ENCODE results near the gene TRMT2A.
A peak's percentile ranks its signal among the peaks of the same experiment; 100 is the strongest.
"Not testable (repeated sequence)": the region's sequence is repeated elsewhere in the genome, so short reads cannot be mapped to it uniquely, and the experiment has no call there.

The TRMT2A gene

DNA sequence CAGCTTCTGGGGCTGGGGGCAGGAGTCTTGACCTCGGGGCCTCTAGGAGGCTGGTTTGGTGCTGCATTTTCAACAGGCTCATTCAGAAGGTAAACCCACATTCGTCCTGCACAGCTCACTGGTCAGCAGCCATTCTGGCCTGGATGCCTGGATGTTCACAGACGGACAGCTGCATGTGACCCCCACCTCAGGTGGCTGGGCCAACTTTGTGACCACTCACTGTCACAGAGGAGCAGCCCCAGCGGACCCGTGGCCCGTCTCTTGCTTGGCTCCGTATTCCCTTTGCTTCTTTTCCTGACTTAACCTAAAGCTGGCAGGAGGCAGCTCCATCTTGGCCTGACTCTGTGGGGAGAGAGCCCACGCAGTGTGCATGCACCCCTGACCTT is 28.8 kb downstream of the TRMT2A start:
- DNase-seq (ENCODE audit: low read depth in 4 of 4, low spot score in 1 of 4): no peak

DNA sequence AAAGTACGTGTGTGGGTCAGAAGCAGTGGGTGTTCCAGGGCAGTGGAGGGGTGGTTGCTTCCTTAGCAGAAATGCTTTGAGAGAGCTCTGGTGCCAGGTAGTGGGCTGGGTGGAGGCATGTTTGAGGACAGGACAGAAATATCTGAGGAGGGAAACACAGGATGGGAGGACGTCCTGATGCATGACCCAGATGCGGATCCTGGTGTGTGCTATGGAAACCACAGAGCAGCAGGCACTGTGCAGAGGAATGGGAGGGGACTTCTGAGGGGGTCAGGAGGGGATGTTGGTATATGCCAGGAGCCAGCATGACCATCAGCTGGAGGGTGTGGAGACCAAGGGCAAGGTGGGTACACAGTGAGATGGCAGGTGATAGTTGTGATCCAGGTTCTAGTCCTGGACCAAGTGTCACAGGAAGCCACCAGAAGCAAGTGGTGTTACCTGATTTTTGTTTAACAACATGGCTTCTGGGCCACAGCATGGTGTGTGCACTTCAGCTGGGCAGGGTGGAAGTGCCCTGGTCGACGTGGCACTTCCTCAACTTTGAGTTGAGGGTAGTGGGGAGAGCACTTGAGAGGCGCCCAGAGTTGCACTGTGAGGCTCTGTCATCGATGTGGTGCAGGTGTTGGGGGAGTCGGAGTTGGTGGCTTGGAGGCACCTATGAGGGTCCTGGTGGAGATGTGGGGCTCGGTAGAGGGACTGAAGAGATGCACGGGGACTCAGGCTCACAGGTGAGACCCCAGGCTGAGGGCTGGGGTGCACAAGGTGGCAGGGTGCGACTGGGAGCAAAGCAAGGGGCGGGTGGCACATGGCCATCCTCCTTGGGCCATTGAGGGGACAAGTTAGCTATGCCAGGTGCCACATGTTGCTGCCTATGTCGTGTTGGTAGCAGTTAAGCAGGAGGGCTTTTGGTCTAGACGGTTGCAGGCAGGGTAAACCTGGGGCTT is 29.4 kb downstream of the TRMT2A start:
- no peak for DNase-seq (ENCODE audit: low read depth in 4 of 4, low spot score in 1 of 4)

GRCh38 chr22:20086763-20087162 is 30.3 kb downstream of the TRMT2A start:
- DNase-seq (ENCODE audit: low read depth in 4 of 4, low spot score in 1 of 4): no peak

GRCh38 chr22:20086101-20086599 is 30.9 kb downstream of the TRMT2A start:
- DNase-seq (ENCODE audit: low read depth in 4 of 4, low spot score in 1 of 4): no peak

DNA sequence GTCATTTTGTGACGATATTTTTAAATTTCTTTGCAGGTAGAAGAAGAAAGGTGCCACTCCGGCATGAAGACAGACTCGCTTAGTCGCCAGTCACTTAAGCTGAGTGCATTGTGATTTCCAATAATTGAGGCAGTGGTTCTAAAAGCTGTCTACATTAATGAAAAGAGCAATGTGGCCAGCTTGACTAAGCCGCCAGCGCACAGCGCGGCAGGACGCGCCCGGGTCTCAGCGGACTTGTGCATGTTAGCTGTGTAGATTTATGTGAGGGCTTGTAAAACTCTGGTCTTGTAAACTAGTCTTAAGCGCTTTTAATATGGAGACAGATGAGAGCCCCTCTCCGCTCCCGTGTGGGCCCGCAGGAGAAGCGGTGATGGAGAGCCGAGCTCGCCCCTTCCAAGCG is 31.4 kb downstream of the TRMT2A start:
- DNase-seq (ENCODE audit: low read depth in 4 of 4, low spot score in 1 of 4): no peak

GRCh38 chr22:20084547-20085413 is 32.2 kb downstream of the TRMT2A start:
- no peak for DNase-seq (ENCODE audit: low read depth in 4 of 4, low spot score in 1 of 4)

DNA sequence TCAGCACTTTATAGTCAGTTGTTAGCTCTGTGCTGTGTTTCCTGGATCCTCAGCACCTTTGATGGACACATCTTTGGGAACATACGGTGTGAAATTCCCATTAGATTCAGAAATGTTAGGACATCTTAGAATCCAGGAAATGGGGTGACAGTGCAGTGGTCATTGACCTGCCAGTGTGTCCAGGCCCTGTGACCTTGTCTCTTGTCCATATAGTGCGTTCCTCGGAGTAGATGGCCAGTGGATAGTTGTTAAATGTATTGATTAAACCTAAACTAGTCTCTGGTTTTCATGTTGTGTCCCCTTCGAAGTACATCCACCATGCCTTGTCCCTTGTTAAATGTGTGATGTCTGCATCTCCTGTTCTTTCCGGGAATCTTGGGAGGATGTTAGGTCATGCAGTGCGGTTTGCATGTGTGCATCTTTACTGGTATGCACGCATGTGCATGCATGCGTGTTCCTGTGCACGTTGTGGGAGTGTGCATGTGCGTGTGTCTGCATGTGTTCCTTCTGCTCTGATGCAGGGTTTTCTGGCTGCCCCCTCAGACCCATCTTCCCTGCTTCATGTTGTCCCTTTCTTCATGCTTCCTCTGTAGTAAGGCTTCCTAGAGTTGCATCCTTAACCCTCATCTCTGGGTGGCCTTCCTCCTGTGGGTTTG is 33.0 kb downstream of the TRMT2A start:
- DNase-seq (ENCODE audit: low read depth in 4 of 4, low spot score in 1 of 4): no peak

- DNase-seq (ENCODE audit: low read depth in 4 of 4, low spot score in 1 of 4): no peak
Measured at GRCh38 chr22:20083157-20083890, 33.7 kb downstream of the TRMT2A start.

- no peak for DNase-seq (ENCODE audit: low read depth in 4 of 4, low spot score in 1 of 4)
Measured at GRCh38 chr22:20080776-20081654, 36.0 kb downstream of the TRMT2A start.

- peak; percentile 39 to 73 (median 53) for DNase-seq (ENCODE audit: low read depth in 4 of 4, low spot score in 1 of 4)
Measured at GRCh38 chr22:20080445-20080775, 36.6 kb downstream of the TRMT2A start.

DNA sequence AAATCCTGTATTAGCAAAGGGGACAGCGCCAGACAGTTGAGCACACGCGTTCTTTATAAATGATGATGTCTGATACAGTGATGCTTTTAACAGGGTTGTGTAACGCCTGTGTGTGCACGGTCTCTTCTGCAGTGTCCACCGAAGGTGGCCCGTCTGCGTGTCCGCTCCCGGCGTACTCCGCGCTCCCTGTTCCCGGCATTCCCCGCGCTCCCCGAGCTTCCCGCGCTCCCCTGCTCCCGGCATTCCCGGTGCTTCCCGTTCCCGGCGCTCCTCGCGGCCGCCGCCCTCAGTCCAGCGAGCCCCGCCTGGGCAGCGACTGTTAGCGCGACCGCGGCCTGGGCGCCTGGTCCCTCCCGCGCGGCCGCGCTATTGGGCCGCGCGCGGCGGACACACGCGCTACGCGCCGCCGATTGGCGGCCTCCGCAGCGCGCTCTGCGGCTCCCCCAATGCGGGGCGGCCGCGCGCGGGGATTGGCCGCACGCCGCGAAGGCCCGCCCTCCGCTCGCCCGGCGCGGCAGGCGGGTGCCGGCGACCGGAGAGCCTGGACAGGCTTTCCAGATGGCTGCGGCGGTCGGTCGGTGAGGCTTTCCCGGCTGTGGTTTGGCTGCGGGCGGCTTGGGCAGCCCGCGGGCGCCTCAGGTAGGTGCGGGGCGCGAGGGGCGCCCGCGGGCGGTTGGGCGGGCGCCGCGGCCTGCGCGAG is 37.1 kb downstream of the TRMT2A start, which contains the start of gene DGCR8:
DGCR8 (plus strand) TSS at position 497 of the 700 bp plus-strand sequence. CDS start 5,723 bp downstream, outside the sequence.
- peak; percentile 20 to 54 (median 46) for DNase-seq (ENCODE audit: low read depth in 4 of 4, low spot score in 1 of 4)

- no peak for DNase-seq (ENCODE audit: low read depth in 4 of 4, low spot score in 1 of 4)
Measured at GRCh38 chr22:20076627-20077172, 40.3 kb downstream of the TRMT2A start.

DNA sequence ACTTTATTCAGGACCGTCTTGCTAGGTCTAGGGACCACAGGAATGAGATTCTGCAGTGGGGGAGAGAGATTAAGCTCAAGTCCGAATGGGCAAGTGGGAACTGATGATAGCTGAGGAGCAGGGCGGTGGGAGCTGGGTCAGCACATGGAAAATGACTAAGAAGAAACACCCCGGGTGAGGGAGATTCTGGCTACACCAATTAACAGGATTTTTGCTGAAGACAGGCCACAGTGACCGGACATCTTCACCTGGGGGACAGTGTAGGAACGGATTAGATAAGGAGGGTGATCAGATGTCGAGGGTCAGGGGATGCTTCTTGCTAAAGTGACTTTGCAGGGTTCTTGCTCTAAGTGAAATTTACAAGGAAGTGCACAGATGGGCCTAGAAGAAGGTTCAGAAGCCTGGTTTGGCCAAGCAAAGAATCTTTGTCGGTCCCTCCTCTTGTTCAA is 45.5 kb downstream of the TRMT2A start:
- DNase-seq (ENCODE audit: low read depth in 4 of 4, low spot score in 1 of 4): no peak

- no peak for DNase-seq (ENCODE audit: low read depth in 4 of 4, low spot score in 1 of 4)
Measured at GRCh38 chr22:20069331-20070042, 47.5 kb downstream of the TRMT2A start.

GRCh38 chr22:20068640-20069039 is 48.4 kb downstream of the TRMT2A start:
- no peak for DNase-seq (ENCODE audit: low read depth in 4 of 4, low spot score in 1 of 4)

- not testable (repeated sequence) for DNase-seq (ENCODE audit: low read depth in 4 of 4, low spot score in 1 of 4)
Measured at GRCh38 chr22:20067384-20067682, 49.7 kb downstream of the TRMT2A start.

DNA sequence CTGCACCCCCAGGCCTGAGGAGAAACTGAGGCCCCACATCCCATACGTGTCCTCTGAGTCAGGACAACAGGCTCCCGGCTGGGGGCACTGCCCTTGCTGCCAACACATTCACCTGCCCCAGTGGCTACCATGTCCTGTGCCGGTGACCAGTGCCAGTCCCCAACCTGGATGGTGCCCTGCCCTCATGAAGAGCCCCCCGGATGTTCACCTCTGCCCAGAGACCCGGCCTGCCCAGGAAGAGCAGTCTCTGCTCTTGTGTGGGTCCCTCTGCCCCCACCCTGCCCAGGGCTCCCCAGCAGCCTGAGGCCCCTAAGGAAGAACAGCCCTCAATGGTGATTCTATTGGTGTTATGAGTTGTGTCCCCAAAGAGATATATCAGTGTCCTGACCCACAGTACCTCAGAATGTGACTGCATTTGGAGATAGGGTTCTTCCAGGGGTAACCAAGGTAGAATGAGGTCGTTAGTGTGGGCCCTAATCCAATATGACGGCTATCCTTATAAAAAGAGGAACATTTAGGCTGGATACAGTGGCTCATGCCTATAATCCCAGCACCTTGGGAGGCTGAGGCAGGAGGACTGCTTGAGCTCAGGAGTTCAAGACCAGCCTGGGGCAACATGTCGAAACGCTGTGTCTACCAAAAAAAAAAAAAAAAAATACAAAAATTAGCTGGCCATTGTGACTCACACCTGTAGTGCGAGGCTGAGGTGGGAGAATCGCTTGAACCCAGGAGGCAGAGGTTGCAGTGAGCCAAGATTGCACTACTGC is 50.2 kb downstream of the TRMT2A start:
- DNase-seq (ENCODE audit: low read depth in 4 of 4, low spot score in 1 of 4): no peak
